HK-2 (cell line): ENCODE results near the gene C1RL.
"Not testable (repeated sequence)": the region's sequence is repeated elsewhere in the genome, so short reads cannot be mapped to it uniquely, and the experiment has no call there.

ENCODE experiments used
- DNase-seq: peaks from one replicate; pipeline ENCODE4 v3.0.0-alpha.2; 2018; ENCODE audit not compliant: unreplicated experiment

C1RL gene

GRCh38 chr12:7114008-7114407 is 5.0 kb upstream of the C1RL start:
- DNase-seq: no peak

GRCh38 chr12:7113389-7113871 is 4.4 kb upstream of the C1RL start:
- no peak for DNase-seq

- no peak for DNase-seq
Measured at GRCh38 chr12:7112041-7112440, 3.0 kb upstream of the C1RL start.

GRCh38 chr12:7110661-7111060 is 1.6 kb upstream of the C1RL start:
- DNase-seq: no peak

GRCh38 chr12:7109572-7109920 is 532 bp upstream of the C1RL start:
- no peak for DNase-seq

GRCh38 chr12:7108003-7108795 is 815 bp downstream of the C1RL start:
- DNase-seq: peak; percentile 88

- no peak for DNase-seq
Measured at GRCh38 chr12:7107636-7108002, 1.4 kb downstream of the C1RL start.

- DNase-seq: not testable (repeated sequence)
Measured at GRCh38 chr12:7107181-7107580, 1.8 kb downstream of the C1RL start.

GRCh38 chr12:7106082-7106481 is 2.9 kb downstream of the C1RL start:
- no peak for DNase-seq

GRCh38 chr12:7103837-7104584 is 5.0 kb downstream of the C1RL start:
- no peak for DNase-seq

- DNase-seq: no peak
Measured at GRCh38 chr12:7102582-7102981, 6.4 kb downstream of the C1RL start.

- DNase-seq: no peak
Measured at GRCh38 chr12:7101694-7102131, 7.3 kb downstream of the C1RL start.

GRCh38 chr12:7101047-7101693 is 7.8 kb downstream of the C1RL start:
- DNase-seq: no peak

- DNase-seq: no peak
Measured at GRCh38 chr12:7100239-7100638, 8.8 kb downstream of the C1RL start.

- DNase-seq: no peak
Measured at GRCh38 chr12:7099290-7099996, 9.6 kb downstream of the C1RL start.

GRCh38 chr12:7096979-7097378 is 12.0 kb downstream of the C1RL start:
- DNase-seq: no peak

GRCh38 chr12:7096006-7096932 is 12.7 kb downstream of the C1RL start:
- no peak for DNase-seq

- DNase-seq: no peak
Measured at GRCh38 chr12:7093892-7094291, 15.1 kb downstream of the C1RL start.

GRCh38 chr12:7093486-7093885 is 15.5 kb downstream of the C1RL start:
- no peak for DNase-seq

- DNase-seq: no peak
Measured at GRCh38 chr12:7092986-7093460, 16.0 kb downstream of the C1RL start.
